ENCODE data around the gene NFKBIA. TPM values are rescaled to one million over a fixed set of nuclear protein-coding genes. Genes with fewer than 3 reads are reported as not detected.
A peak's percentile ranks its signal among the peaks of the same experiment; 100 is the strongest.

The NFKBIA gene
- total and polyA plus RNA-seq, 2 of the 8 experiments (the other 6 are each of a cell fraction or from before 2014, with no cell fraction given), result 25.9 to 49.7 TPM

GRCh38 chr14:35414365-35414764, 9.8 kb upstream of the NFKBIA start:
- no peak overlapping the region for H3K4me2 ChIP-seq (ENCODE audit: insufficient read depth in 1 of 2, low read depth in 2 of 2, low read length in 2 of 2)
- no peak overlapping the region for H4K8ac ChIP-seq (ENCODE audit: extremely low read depth, insufficient read depth, low read length)
- H3K9ac ChIP-seq (replicated peaks in 1 of 4; ENCODE audit: extremely low read depth in 1 of 4, low read depth in 3 of 4, low read length in 3 of 4), result no peak overlapping the region
- DNase-seq (ENCODE audit: low read depth in 1 of 2, low spot score in 2 of 2), result no peak
- TF ChIP-seq RBBP5 (IDR thresholded peaks at IDR 0.05; ENCODE audit: borderline replicate concordance, low read depth, low read length), result no peak
- no peak for TF ChIP-seq CHD1 (IDR thresholded peaks at IDR 0.05; ENCODE audit: low read depth, low read length)
- TF ChIP-seq SP4 (IDR thresholded peaks at IDR 0.05; ENCODE audit: low read length), result no peak
- no peak for TF ChIP-seq POU5F1 (IDR thresholded peaks at IDR 0.05; ENCODE audit: low read depth, low read length)
- no peak for TF ChIP-seq SRF (IDR thresholded peaks at IDR 0.05; ENCODE audit: low read depth, low read length)
- TF ChIP-seq TAF7 (optimal IDR thresholded peaks at IDR 0.05; ENCODE audit: borderline replicate concordance, low read depth, low read length), result no peak
- no peak for TF ChIP-seq TEAD4 (IDR thresholded peaks at IDR 0.05; ENCODE audit: low read depth, low read length)
- TF ChIP-seq EGR1 (IDR thresholded peaks at IDR 0.05; ENCODE audit: borderline replicate concordance, low read depth, low read length), result no peak
- TF ChIP-seq, protein P1, sequence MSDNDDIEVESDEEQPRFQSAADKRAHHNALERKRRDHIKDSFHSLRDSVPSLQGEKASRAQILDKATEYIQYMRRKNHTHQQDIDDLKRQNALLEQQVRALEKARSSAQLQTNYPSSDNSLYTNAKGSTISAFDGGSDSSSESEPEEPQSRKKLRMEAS (IDR thresholded peaks at IDR 0.05), result no peak
- no peaks in the 10 kb centered on the region for H3K36me3 ChIP-seq (ENCODE audit: control insufficient read depth in 2 of 4, insufficient read depth in 4 of 4, low read length in 3 of 4)
- H3K23ac ChIP-seq (ENCODE audit: insufficient read length), result no peak overlapping the region
- ChIA-PET POLR2A (ENCODE audit: partially characterized antibody) (interaction anchor here (1.0 to 6.7 kb wide), 4 partner anchors 10 to 273 kb away, joined by 3 to 34 read pairs (median 4); partner anchors contain the start of genes NFKBIA and PSMA6), CTCF (ENCODE audit: partially characterized antibody) (interaction anchor here (0.6 to 14.2 kb wide), 22 partner anchors 8 to 309 kb away, joined by 3 to 198 read pairs (median 5); partner anchors contain the start of gene NFKBIA)
- no peak overlapping the region for H4K91ac ChIP-seq (replicated peaks; ENCODE audit: insufficient read length, low read length)
- no peaks in the 10 kb centered on the region for H3K79me2 ChIP-seq (ENCODE audit: control insufficient read depth in 1 of 2, insufficient read depth in 2 of 2, low read length in 2 of 2)
- H3K18ac ChIP-seq (ENCODE audit: extremely low read depth, low read length), result no peak overlapping the region
- no peak overlapping the region for H2BK12ac ChIP-seq (ENCODE audit: low read depth, low read length)
- H3K56ac ChIP-seq (replicated peaks; ENCODE audit: insufficient read length, low read depth, low read length), result no peak overlapping the region
- no peak overlapping the region for H4K5ac ChIP-seq (ENCODE audit: insufficient read length, low read depth, low read length)
- no peaks in the 10 kb centered on the region for H3K9me3 ChIP-seq (ENCODE audit: insufficient read depth in 2 of 2, low read depth in 1 of 2, low read length in 1 of 2)
- peaks cover 0 to 12% (median 2%) of the 10 kb centered on the region in 4 experiments; a peak in 5 of 7 replicates for H3K4me1 ChIP-seq (replicated peaks in 1 of 4; ENCODE audit: control insufficient read depth in 3 of 4, insufficient read depth in 4 of 4, low read length in 3 of 4)
- H3K4ac ChIP-seq (replicated peaks; ENCODE audit: insufficient read length, low read depth, low read length), result no peak overlapping the region
- H4K20me1 ChIP-seq (replicated peaks in 1 of 2; ENCODE audit: control insufficient read depth in 1 of 2, insufficient read depth in 2 of 2, low read length in 2 of 2), result no peaks in the 10 kb centered on the region
- no peak overlapping the region for H3K4me3 ChIP-seq (ENCODE audit: extremely low read depth in 1 of 4, insufficient read depth in 2 of 4, low read depth in 3 of 4, low read length in 4 of 4)
- H2BK120ac ChIP-seq (replicated peaks; ENCODE audit: low read depth, low read length), result no peak overlapping the region
- WGBS, 2 experiments (ENCODE audit: extremely low coverage in 1 of 2, insufficient coverage in 1 of 2, insufficient read length in 1 of 2, insufficient replicate concordance in 2 of 2, low coverage in 1 of 2, low lambda C conversion rate in 2 of 2, missing lambda C conversion rate in 1 of 2), result 65% methylated on average over 4 of the region's 4 CpGs; no CpG with 5 or more reads in 1 of the 2 experiments
- no peak overlapping the region for H2BK20ac ChIP-seq (ENCODE audit: low read length)
- peak overlapping the region; percentile 85; the same call in 1 of the 2 replicates for H2AFZ ChIP-seq (ENCODE audit: low read length)
- FAIRE-seq, result no peak
- 0 out of 2 replicates have a peak overlapping the region, but pooled peaks have one; percentile 60 for H2BK5ac ChIP-seq (ENCODE audit: low read depth, low read length)
- H3K27me3 ChIP-seq (replicated peaks in 1 of 4; ENCODE audit: control insufficient read depth in 3 of 4, extremely low read depth in 1 of 4, insufficient read depth in 3 of 4, low read length in 3 of 4), result no peaks in the 10 kb centered on the region
- H2BK15ac ChIP-seq (ENCODE audit: low read length), result no peak overlapping the region
- H3K27ac ChIP-seq (ENCODE audit: low read depth, low read length), result no peak overlapping the region
- no peak overlapping the region for H2AK5ac ChIP-seq (ENCODE audit: low read depth, low read length)
- no peaks in the 10 kb centered on the region for H3K79me1 ChIP-seq (ENCODE audit: low read depth, low read length)
- H3K14ac ChIP-seq (ENCODE audit: insufficient read length), result no peak overlapping the region
- H3K23me2 ChIP-seq (ENCODE audit: low read depth, low read length), result no peaks in the 10 kb centered on the region

Data from H1 (cell line).